ENCODE results near the gene CACNB1.
"Not testable (repeated sequence)": the region's sequence is repeated elsewhere in the genome, so short reads cannot be mapped to it uniquely, and the experiment has no call there.

Gene CACNB1

DNA sequence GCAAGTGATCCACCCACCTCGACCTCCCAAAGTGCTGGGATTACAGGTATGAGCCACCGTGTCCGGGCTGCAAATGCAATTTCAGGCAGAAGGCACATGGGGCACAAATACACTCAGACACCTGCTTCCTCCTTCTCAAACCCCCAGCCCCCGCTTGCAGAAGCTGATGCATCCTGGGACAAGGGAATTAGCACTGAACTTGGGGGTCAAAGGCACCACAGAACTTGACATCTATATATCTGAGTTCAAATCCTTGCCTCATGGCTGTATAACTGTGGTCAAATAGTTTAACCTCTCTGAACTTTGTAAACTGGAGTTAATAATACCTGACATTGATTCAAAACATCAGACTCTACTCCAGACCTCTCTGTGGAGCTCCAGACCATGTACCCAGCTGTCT lies 27.4 kb downstream of the CACNB1 start:
- TF ChIP-seq ZFP3 (CRISPR knock-in tag; IDR thresholded peaks at IDR 0.05) (no peak), TCF4 (CRISPR knock-in tag; IDR thresholded peaks at IDR 0.05; ENCODE audit: borderline replicate concordance) (no peak), PPARA (CRISPR knock-in tag; IDR thresholded peaks at IDR 0.05; ENCODE audit: borderline replicate concordance) (no peak), TOX (CRISPR knock-in tag; IDR thresholded peaks at IDR 0.05; ENCODE audit: borderline replicate concordance) (no peak), ZNF565 (CRISPR knock-in tag; conservative IDR thresholded peaks at IDR 0.05; ENCODE audit: low read depth) (no peak), ARNTL (CRISPR knock-in tag; IDR thresholded peaks at IDR 0.05; ENCODE audit: borderline replicate concordance, low read depth) (no peak), ZFP30 (CRISPR knock-in tag; IDR thresholded peaks at IDR 0.05) (no peak), RARB (CRISPR knock-in tag; IDR thresholded peaks at IDR 0.05) (no peak), ZC3H10 (CRISPR knock-in tag; IDR thresholded peaks at IDR 0.05) (no peak), SNAI2 (CRISPR knock-in tag; IDR thresholded peaks at IDR 0.05) (no peak), BACH2 (CRISPR knock-in tag; IDR thresholded peaks at IDR 0.05; ENCODE audit: borderline replicate concordance) (no peak)
- TF ChIP-seq, protein P1, sequence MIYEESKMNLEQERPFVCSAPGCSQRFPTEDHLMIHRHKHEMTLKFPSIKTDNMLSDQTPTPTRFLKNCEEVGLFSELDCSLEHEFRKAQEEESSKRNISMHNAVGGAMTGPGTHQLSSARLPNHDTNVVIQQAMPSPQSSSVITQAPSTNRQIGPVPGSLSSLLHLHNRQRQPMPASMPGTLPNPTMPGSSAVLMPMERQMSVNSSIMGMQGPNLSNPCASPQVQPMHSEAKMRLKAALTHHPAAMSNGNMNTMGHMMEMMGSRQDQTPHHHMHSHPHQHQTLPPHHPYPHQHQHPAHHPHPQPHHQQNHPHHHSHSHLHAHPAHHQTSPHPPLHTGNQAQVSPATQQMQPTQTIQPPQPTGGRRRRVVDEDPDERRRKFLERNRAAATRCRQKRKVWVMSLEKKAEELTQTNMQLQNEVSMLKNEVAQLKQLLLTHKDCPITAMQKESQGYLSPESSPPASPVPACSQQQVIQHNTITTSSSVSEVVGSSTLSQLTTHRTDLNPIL (CRISPR knock-in tag; IDR thresholded peaks at IDR 0.05; ENCODE audit: low read depth): no peak
- TF ChIP-seq, protein P2, sequence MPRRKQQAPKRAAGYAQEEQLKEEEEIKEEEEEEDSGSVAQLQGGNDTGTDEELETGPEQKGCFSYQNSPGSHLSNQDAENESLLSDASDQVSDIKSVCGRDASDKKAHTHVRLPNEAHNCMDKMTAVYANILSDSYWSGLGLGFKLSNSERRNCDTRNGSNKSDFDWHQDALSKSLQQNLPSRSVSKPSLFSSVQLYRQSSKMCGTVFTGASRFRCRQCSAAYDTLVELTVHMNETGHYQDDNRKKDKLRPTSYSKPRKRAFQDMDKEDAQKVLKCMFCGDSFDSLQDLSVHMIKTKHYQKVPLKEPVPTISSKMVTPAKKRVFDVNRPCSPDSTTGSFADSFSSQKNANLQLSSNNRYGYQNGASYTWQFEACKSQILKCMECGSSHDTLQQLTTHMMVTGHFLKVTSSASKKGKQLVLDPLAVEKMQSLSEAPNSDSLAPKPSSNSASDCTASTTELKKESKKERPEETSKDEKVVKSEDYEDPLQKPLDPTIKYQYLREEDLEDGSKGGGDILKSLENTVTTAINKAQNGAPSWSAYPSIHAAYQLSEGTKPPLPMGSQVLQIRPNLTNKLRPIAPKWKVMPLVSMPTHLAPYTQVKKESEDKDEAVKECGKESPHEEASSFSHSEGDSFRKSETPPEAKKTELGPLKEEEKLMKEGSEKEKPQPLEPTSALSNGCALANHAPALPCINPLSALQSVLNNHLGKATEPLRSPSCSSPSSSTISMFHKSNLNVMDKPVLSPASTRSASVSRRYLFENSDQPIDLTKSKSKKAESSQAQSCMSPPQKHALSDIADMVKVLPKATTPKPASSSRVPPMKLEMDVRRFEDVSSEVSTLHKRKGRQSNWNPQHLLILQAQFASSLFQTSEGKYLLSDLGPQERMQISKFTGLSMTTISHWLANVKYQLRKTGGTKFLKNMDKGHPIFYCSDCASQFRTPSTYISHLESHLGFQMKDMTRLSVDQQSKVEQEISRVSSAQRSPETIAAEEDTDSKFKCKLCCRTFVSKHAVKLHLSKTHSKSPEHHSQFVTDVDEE (CRISPR knock-in tag; IDR thresholded peaks at IDR 0.05): no peak
- no peak for ATAC-seq

DNA sequence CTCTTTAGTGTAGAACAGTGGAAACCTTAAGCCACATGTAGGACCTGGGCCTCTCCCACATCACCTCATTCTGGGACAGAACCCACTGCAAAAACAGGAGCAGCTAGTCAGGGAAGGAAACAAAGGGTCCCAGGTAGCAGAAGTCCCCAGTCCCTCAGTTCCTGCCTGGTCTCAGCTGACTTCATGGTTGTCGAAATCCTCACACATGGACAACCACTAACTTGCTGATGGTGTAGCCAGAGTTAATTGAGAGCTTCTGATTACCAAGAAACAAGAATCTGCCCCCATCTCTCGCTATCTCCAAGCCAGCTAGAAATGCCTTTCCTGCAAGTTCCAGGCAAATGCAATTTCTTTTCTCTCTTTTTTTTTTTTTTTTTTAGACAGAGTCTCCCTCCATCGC lies 28.0 kb downstream of the CACNB1 start:
- ATAC-seq: no peak
- TF ChIP-seq, protein P3, sequence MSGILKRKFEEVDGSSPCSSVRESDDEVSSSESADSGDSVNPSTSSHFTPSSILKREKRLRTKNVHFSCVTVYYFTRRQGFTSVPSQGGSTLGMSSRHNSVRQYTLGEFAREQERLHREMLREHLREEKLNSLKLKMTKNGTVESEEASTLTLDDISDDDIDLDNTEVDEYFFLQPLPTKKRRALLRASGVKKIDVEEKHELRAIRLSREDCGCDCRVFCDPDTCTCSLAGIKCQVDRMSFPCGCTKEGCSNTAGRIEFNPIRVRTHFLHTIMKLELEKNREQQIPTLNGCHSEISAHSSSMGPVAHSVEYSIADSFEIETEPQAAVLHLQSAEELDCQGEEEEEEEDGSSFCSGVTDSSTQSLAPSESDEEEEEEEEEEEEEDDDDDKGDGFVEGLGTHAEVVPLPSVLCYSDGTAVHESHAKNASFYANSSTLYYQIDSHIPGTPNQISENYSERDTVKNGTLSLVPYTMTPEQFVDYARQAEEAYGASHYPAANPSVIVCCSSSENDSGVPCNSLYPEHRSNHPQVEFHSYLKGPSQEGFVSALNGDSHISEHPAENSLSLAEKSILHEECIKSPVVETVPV (CRISPR knock-in tag; IDR thresholded peaks at IDR 0.05): no peak
- no peak for TF ChIP-seq CSDC2 (CRISPR knock-in tag; IDR thresholded peaks at IDR 0.05)
- no peak for TF ChIP-seq GLIS3 (CRISPR knock-in tag; IDR thresholded peaks at IDR 0.05)
- no peak for TF ChIP-seq OSR1 (CRISPR knock-in tag; IDR thresholded peaks at IDR 0.05)
- TF ChIP-seq ARNTL (CRISPR knock-in tag; IDR thresholded peaks at IDR 0.05; ENCODE audit: borderline replicate concordance, low read depth): no peak
- TF ChIP-seq ZFP30 (CRISPR knock-in tag; IDR thresholded peaks at IDR 0.05): no peak
- TF ChIP-seq SNAI2 (CRISPR knock-in tag; IDR thresholded peaks at IDR 0.05): no peak
- no peak for TF ChIP-seq RARB (CRISPR knock-in tag; IDR thresholded peaks at IDR 0.05)
- TF ChIP-seq ZC3H10 (CRISPR knock-in tag; IDR thresholded peaks at IDR 0.05): no peak
- TF ChIP-seq TCF4 (CRISPR knock-in tag; IDR thresholded peaks at IDR 0.05; ENCODE audit: borderline replicate concordance): no peak
- TF ChIP-seq ZNF8 (CRISPR knock-in tag; IDR thresholded peaks at IDR 0.05): no peak
- TF ChIP-seq, protein P4, sequence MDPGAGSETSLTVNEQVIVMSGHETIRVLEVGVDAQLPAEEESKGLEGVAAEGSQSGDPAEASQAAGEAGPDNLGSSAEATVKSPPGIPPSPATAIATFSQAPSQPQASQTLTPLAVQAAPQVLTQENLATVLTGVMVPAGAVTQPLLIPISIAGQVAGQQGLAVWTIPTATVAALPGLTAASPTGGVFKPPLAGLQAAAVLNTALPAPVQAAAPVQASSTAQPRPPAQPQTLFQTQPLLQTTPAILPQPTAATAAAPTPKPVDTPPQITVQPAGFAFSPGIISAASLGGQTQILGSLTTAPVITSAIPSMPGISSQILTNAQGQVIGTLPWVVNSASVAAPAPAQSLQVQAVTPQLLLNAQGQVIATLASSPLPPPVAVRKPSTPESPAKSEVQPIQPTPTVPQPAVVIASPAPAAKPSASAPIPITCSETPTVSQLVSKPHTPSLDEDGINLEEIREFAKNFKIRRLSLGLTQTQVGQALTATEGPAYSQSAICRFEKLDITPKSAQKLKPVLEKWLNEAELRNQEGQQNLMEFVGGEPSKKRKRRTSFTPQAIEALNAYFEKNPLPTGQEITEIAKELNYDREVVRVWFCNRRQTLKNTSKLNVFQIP (CRISPR knock-in tag; IDR thresholded peaks at IDR 0.05; ENCODE audit: borderline replicate concordance, low read depth): no peak
- no peak for TF ChIP-seq PPARA (CRISPR knock-in tag; IDR thresholded peaks at IDR 0.05; ENCODE audit: borderline replicate concordance)
- TF ChIP-seq, protein P2 (CRISPR knock-in tag; IDR thresholded peaks at IDR 0.05): no peak
- TF ChIP-seq ZNF565 (CRISPR knock-in tag; conservative IDR thresholded peaks at IDR 0.05; ENCODE audit: low read depth): no peak
- TF ChIP-seq BACH2 (CRISPR knock-in tag; IDR thresholded peaks at IDR 0.05; ENCODE audit: borderline replicate concordance): no peak

DNA sequence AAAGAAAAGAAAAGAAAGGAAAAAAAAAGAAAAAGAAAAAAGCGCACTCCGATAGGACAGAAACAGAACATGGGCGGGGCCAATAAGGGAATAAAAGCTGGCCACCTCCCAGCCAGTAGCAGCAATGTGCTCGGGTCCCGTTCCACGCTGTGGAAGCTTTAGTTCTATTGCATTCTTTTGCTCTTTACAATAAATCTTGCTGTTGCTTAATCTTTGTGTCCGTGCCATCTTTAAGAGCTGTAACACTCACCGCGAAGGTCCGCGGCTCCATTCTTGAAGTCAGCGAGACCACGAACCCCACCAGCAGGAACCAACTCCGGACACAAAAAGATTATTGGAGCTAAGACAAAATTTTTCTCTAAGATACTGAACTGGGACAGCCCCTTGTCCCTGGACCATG lies 28.4 kb downstream of the CACNB1 start:
- no peak for ATAC-seq
- TF ChIP-seq ISL1 (CRISPR knock-in tag; IDR thresholded peaks at IDR 0.05) (no peak), ZNF70 (CRISPR knock-in tag; IDR thresholded peaks at IDR 0.05) (no peak), SNAI2 (CRISPR knock-in tag; IDR thresholded peaks at IDR 0.05) (no peak)

DNA sequence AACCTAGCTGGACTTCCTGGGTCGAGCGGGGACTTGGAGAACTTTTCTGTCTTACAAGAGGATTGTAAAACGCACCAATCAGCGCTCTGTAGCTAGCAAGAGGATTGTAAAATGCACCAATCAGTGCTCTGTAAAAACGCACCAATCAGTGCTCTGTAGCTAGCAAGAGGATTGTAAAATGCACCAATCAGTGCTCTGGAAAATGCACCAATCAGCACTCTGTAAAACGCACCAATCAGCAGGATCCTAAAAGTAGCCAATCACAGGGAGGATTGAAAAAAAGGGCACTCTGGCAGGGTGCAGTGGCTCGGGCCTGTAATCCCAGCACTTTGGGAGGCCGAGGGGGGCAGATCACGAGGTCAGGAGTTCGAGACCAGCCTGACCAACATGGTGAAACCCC lies 29.0 kb downstream of the CACNB1 start:
- ATAC-seq: not testable (repeated sequence)

All from SK-N-SH treated with all-trans-retinoic acid at 6 μM for 48 hours (cell line).